IMR-90 (cell line): ENCODE results near the gene WRAP73. TPM values are rescaled to one million over a fixed set of nuclear protein-coding genes. Genes with fewer than 3 reads are reported as not detected.

Experiments
- BHLHE40 ChIP-seq: fragments of 150-350 bp; IDR thresholded peaks from 2 replicates; pipeline ENCODE4 v1.6.1; 2016; ENCODE audit warnings: mild to moderate bottlenecking, low read depth, low read length
- FOS ChIP-seq: fragments of 150-350 bp; IDR thresholded peaks from 2 replicates; pipeline ENCODE4 v1.6.1; 2016; ENCODE audit warnings: low read depth, low read length
- MAZ ChIP-seq: IDR thresholded peaks from 2 replicates; pipeline ENCODE4 v1.6.1; 2012; ENCODE audit warnings: low read depth, mild to moderate bottlenecking, low read length, improper control_type of control experiment, moderate library complexity, borderline replicate concordance
- RAD21 ChIP-seq: IDR thresholded peaks from 2 replicates; pipeline ENCODE4 v1.6.1; 2012; ENCODE audit warnings: low read length, improper control_type of control experiment
- RCOR1 ChIP-seq: IDR thresholded peaks from 2 replicates; pipeline ENCODE4 v1.6.1; 2012; ENCODE audit warnings: mild to moderate bottlenecking, low read length, improper control_type of control experiment; ENCODE audit not compliant: insufficient replicate concordance
- RFX5 ChIP-seq: IDR thresholded peaks from 2 replicates; pipeline ENCODE4 v1.8.0; 2012; ENCODE audit warnings: low read depth, mild to moderate bottlenecking, low read length, moderate library complexity
- polyA plus RNA-seq, 3 experiments: library from polyadenylated mRNA; depleted of rRNA; stranded (reverse); fragments of >200 nt; gene quantifications; 2 replicates each; pipeline ENCODE4 v1.2.3, GENCODE V29; 2012; ENCODE audit warnings: low replicate concordance in 1 of 3
- total RNA-seq: library from RNA; depleted of rRNA; stranded (reverse); fragments of >200 nt; gene quantifications from 2 replicates; pipeline ENCODE4 v1.2.3, GENCODE V29; 2012
- TF ChIP-seq, protein P1 (sequence below): fragments of 150-350 bp; IDR thresholded peaks from 2 replicates; pipeline ENCODE4 v1.6.1; 2017; ENCODE audit warnings: mild to moderate bottlenecking, antibody characterized with exemption, low read length, low read depth

The WRAP73 gene
- total and polyA plus RNA-seq, 2 of the 4 experiments (the other 2 are of a cell fraction), result 10.8 to 23.6 TPM

DNA sequence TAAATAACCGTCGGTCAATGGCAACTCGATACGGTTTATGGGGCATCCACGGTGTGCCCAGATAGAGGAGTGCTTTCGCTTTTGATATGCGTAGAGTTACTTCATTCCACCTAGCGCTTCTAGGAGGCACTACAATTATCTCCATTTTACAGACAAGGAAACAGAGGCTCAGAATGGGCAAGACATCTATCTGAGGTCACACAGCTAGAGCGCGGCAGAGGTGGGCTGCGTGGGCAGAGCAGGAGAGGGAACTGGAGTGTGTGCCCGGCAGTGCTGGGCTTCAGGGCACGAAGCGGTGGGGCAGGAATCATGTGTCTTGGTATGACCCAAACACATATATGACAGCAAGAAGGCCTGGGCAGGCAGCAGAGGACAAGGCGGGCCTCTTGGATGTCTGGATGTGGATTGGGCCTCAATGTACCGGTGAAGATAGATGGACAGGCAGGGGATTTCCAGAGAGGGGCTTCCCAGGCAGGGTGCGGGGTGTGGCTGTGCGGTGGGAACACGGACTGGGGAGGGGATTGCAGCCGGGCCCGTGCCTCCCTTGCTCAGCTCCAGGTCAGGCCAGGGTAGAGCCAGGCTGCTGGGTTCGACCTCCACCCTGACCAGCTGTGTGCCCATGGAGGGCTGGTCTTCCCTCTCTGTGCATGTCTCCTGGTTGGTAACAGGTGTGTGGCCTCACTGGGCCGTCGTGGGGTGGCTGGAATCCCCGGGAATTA, 23.6 kb upstream of the WRAP73 start (continued):
- TF ChIP-seq, protein P1, sequence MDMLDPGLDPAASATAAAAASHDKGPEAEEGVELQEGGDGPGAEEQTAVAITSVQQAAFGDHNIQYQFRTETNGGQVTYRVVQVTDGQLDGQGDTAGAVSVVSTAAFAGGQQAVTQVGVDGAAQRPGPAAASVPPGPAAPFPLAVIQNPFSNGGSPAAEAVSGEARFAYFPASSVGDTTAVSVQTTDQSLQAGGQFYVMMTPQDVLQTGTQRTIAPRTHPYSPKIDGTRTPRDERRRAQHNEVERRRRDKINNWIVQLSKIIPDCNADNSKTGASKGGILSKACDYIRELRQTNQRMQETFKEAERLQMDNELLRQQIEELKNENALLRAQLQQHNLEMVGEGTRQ, result no peak
- TF ChIP-seq BHLHE40 (no peak), RCOR1 (no peak), RAD21 (no peak), MAZ (no peak), FOS (no peak), RFX5 (no peak)
